GM12875 (cell line): Measurements from ENCODE around the gene PORCN.

ENCODE experiments used
- H3K4me3 ChIP-seq: one replicate; pipeline ENCODE4 v1.5.1; 2011; ENCODE audit warnings: low read depth, low read length, control low read depth
- CTCF ChIP-seq: IDR thresholded peaks from 2 replicates; pipeline ENCODE4 v1.5.1; 2011; ENCODE audit warnings: low read depth, mild to moderate bottlenecking, control low read depth, inconsistent platforms, low read length, moderate library complexity, borderline replicate concordance; ENCODE audit not compliant: insufficient read depth

The PORCN gene

GRCh38 chrX:48508400-48509244, at the start of gene PORCN:
Gene PORCN (plus strand): TSS chrX:48508992. CDS start chrX:48509821, 829 bp downstream.
- H3K4me3 ChIP-seq = peak within 1 kb of the TSS; percentile 78
- TF ChIP-seq CTCF = no peak

DNA sequence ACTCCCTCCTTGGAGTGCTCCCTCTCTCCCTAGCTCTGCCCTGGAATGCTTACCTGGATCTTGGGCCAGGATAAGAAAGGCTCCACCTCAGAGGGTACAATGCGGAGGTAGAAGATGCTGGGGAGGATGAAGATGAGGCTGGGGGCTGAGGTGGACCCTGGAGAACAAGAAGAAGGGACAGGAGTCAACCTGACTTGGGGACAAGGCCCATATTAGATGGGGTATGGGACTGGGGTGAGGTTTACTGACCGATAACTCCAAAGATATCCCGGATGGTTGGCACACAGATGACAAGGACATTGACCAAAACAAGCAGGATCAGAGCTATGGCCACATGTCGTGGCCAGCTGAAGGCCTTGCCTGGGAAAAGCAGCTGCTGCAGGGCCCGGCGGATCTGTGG, 49.3 kb upstream of the PORCN start:
- H3K4me3 ChIP-seq = no peak overlapping the region
- TF ChIP-seq CTCF = no peak

DNA sequence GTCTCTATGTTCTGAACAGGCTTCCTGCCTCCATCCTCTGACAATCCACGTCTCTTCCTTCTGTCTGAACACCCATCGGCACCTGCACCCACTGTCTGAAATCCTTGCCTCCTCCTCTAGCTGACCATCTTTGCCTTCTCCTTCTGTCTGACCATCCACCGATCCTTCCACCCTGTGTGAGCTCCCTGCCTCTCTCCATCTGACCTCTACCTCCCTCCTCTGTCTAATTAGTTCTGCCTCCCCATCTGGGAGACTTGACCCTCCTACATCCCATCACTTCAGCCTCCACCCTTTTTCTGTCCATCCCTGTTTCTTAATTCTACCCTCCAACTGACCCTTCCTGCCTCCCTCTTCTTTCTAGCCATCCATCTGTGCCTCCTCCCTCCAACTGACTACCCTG, 48.8 kb upstream of the PORCN start:
- no peak for TF ChIP-seq CTCF
- no peak overlapping the region for H3K4me3 ChIP-seq

- H3K4me3 ChIP-seq = no peak overlapping the region
- TF ChIP-seq CTCF = no peak
Measured at GRCh38 chrX:48460606-48461005, 48.2 kb upstream of the PORCN start.

DNA sequence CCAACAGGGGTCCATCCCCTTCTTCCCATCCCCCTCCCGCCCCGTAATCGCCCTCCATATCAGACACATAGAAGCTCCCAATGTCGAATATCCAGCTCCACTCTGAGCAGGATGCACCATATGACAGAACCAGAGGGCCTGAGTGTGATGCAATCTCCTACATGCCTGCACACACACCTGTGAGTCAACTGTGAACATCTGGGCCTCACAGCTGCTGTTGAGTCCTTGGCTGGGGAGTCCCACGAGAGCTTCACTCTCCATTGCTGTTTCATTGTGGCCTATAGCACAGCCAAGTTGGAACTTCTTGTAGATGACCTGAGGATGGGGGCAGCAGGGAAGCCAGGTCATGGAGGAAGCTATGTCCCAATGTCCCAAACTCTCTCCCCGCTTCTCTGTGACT, 47.0 kb upstream of the PORCN start:
- TF ChIP-seq CTCF = no peak

GRCh38 chrX:48465336-48465933, 43.4 kb upstream of the PORCN start:
- TF ChIP-seq CTCF = no peak
- H3K4me3 ChIP-seq = no peak overlapping the region

More for the DNA sequence above, 47.0 kb upstream of the PORCN start:
- H3K4me3 ChIP-seq = no peak overlapping the region

- peak overlapping the region; percentile 6 for H3K4me3 ChIP-seq
Measured at GRCh38 chrX:48466696-48467095, 42.1 kb upstream of the PORCN start.

More at GRCh38 chrX:48466696-48467095, 42.1 kb upstream of the PORCN start:
- peak; percentile 55; the same call in 1 of the 2 replicates for TF ChIP-seq CTCF
